Measurements from ENCODE around the gene AFG3L2. TPM values are rescaled to one million over a fixed set of nuclear protein-coding genes. Genes with fewer than 3 reads are reported as not detected.
A peak's percentile ranks its signal among the peaks of the same experiment; 100 is the strongest.

The AFG3L2 gene
- total RNA-seq, 4 donors from 2014 or later, result 53.0 to 62.8 (median 57.9) TPM

DNA sequence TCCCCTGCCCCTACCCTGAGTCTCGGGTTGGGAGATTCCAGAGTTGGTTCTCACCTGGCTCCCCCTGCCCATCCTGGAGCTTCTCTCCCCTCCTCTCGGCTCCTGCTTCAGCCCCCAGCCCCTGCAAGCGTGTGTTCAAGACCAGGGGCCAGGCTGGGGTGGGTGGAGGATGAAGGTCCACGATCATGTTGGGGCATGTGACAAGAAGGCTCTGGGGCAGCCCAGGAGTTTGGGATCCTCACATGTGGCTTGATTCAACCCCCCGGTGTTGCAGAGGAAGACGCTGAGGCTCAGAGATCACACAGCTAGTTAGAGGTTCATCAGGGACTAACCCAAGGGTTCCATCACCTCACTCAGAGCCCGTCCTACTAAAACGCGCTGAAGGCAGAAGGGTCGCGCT lies 83.2 kb downstream of the AFG3L2 start:
- TF ChIP-seq EP300 (IDR thresholded peaks at IDR 0.05), result no peak
- TF ChIP-seq POLR2AphosphoS5 (IDR thresholded peaks at IDR 0.05), result no peak
- TF ChIP-seq CTCF (IDR thresholded peaks at IDR 0.05), result no peak
- no peak for TF ChIP-seq POLR2A (IDR thresholded peaks at IDR 0.05)
- DNase-seq (ENCODE audit: low spot score in 2 of 2), result peak; percentile 19 to 55
- H3K36me3 ChIP-seq, result no peaks in the 10 kb centered on the region
- no peaks in the 10 kb centered on the region for H3K9me3 ChIP-seq
- 76% methylated on average over 11 of the region's 11 CpGs for WGBS
- H3K27me3 ChIP-seq, result no peaks in the 10 kb centered on the region
- H3K4me3 ChIP-seq, result no peak overlapping the region
- no peak overlapping the region for H3K27ac ChIP-seq
- peaks cover 3% of the 10 kb centered on the region for H3K4me1 ChIP-seq

- no peaks in the 10 kb centered on the region for H3K9me3 ChIP-seq
- WGBS, result 96% methylated on average over 14 of the region's 14 CpGs
- H3K4me1 ChIP-seq, result peaks cover 20% of the 10 kb centered on the region
- no peak overlapping the region for H3K4me3 ChIP-seq
- H3K27me3 ChIP-seq, result no peaks in the 10 kb centered on the region
- peak; percentile 19 to 37 for DNase-seq (ENCODE audit: low spot score in 2 of 2)
- no peak overlapping the region for H3K27ac ChIP-seq
- H3K36me3 ChIP-seq, result no peaks in the 10 kb centered on the region
- TF ChIP-seq POLR2A (IDR thresholded peaks at IDR 0.05), result no peak
- TF ChIP-seq EP300 (IDR thresholded peaks at IDR 0.05), result no peak
- TF ChIP-seq CTCF (IDR thresholded peaks at IDR 0.05), result no peak
- TF ChIP-seq POLR2AphosphoS5 (IDR thresholded peaks at IDR 0.05), result no peak
Measured at GRCh38 chr18:12291690-12292089, 85.3 kb downstream of the AFG3L2 start.

DNA sequence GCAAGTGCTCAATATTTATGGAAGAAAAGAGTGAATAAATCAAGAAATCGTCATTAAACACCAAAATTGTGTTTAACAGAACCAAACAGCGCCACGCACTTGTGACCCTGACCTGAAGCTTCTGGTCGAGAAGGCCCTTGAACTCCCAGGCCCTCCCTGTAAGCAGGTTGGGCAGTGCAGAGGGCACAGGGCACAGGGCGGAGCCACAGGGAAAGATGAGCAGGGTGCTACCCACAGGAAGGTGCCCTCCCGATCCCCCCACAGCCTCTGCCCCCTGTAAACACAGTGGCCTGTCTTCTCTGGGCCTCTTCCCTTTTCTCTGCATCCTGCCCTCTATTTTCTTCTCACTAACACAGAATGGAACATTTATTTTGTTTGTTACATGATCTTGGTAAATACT lies 85.9 kb downstream of the AFG3L2 start:
- H3K27me3 ChIP-seq, result no peaks in the 10 kb centered on the region
- H3K4me1 ChIP-seq, result peaks cover 20% of the 10 kb centered on the region
- WGBS, result 89% methylated on average over 6 of the region's 6 CpGs
- no peaks in the 10 kb centered on the region for H3K36me3 ChIP-seq
- TF ChIP-seq POLR2AphosphoS5 (IDR thresholded peaks at IDR 0.05) (no peak), POLR2A (IDR thresholded peaks at IDR 0.05) (no peak), EP300 (IDR thresholded peaks at IDR 0.05) (no peak), CTCF (IDR thresholded peaks at IDR 0.05) (no peak)
- H3K9me3 ChIP-seq, result no peaks in the 10 kb centered on the region
- H3K4me3 ChIP-seq, result no peak overlapping the region
- DNase-seq (ENCODE audit: low spot score in 2 of 2), result peak; percentile 43 to 64
- H3K27ac ChIP-seq, result no peak overlapping the region

GRCh38 chr18:12290086-12290485 lies 86.9 kb downstream of the AFG3L2 start:
- peak; percentile 24 to 48 for DNase-seq (ENCODE audit: low spot score in 2 of 2)

GRCh38 chr18:12288403-12288755 lies 88.6 kb downstream of the AFG3L2 start:
- no peak for TF ChIP-seq CTCF (IDR thresholded peaks at IDR 0.05)
- no peak for TF ChIP-seq POLR2A (IDR thresholded peaks at IDR 0.05)
- no peak for TF ChIP-seq EP300 (IDR thresholded peaks at IDR 0.05)
- no peak for TF ChIP-seq POLR2AphosphoS5 (IDR thresholded peaks at IDR 0.05)
- no peaks in the 10 kb centered on the region for H3K36me3 ChIP-seq
- no peaks in the 10 kb centered on the region for H3K27me3 ChIP-seq
- H3K4me3 ChIP-seq, result peak overlapping the region; percentile 53
- peaks cover 20% of the 10 kb centered on the region for H3K4me1 ChIP-seq
- H3K9me3 ChIP-seq, result no peaks in the 10 kb centered on the region
- WGBS, result 14% methylated on average over 7 of the region's 10 CpGs
- peak in 1 of 2 donors; percentile 8 for DNase-seq (ENCODE audit: low spot score in 2 of 2)
- H3K27ac ChIP-seq, result peak overlapping the region; percentile 79

More at GRCh38 chr18:12290086-12290485, 86.9 kb downstream of the AFG3L2 start:
- Histone ChIP-seq H3K9me3 (no peaks in the 10 kb centered on the region), H3K4me3 (no peak overlapping the region), H3K36me3 (no peaks in the 10 kb centered on the region), H3K4me1 (peaks cover 20% of the 10 kb centered on the region), H3K27ac (no peak overlapping the region), H3K27me3 (no peaks in the 10 kb centered on the region)
- WGBS, result 94% methylated on average over 2 of the region's 2 CpGs
- TF ChIP-seq POLR2AphosphoS5 (IDR thresholded peaks at IDR 0.05), result no peak
- TF ChIP-seq EP300 (IDR thresholded peaks at IDR 0.05), result no peak
- no peak for TF ChIP-seq CTCF (IDR thresholded peaks at IDR 0.05)
- no peak for TF ChIP-seq POLR2A (IDR thresholded peaks at IDR 0.05)
